Measurements from ENCODE around the gene SDF2L1.

GRCh38 chr22:21615731-21616130 lies 26.4 kb upstream of the SDF2L1 start:
- TF ChIP-seq CTCF (CRISPR knock-in tag; IDR thresholded peaks at IDR 0.05) (no peak), POLR2A (IDR thresholded peaks at IDR 0.05; ENCODE audit: insufficient read depth in 1 of 2, low read depth in 2 of 2, low read length in 2 of 2) (no peak)
